Raji (cell line): ENCODE measurements around the gene RBM46.

Experiments
- POLR2A ChIP-seq: IDR thresholded peaks from 2 replicates; pipeline ENCODE4 v1.6.1; 2011; ENCODE audit warnings: low read depth, low read length, control low read depth; ENCODE audit not compliant: insufficient read depth

Gene RBM46

GRCh38 chr4:154779362-154779947 is 1.6 kb upstream of the RBM46 start:
- TF ChIP-seq POLR2A = no peak

- TF ChIP-seq POLR2A = no peak
These were observed 866 bp downstream of the RBM46 start for GRCh38 chr4:154781983-154782293.

- TF ChIP-seq POLR2A = no peak
These were observed 26.1 kb downstream of the RBM46 start for GRCh38 chr4:154807042-154807630.

- no peak for TF ChIP-seq POLR2A
These were observed 37.2 kb downstream of the RBM46 start for GRCh38 chr4:154818230-154818629.

- no peak for TF ChIP-seq POLR2A
These were observed 41.7 kb downstream of the RBM46 start for GRCh38 chr4:154822775-154823174.

- TF ChIP-seq POLR2A = no peak
These were observed 55.0 kb downstream of the RBM46 start for GRCh38 chr4:154836030-154836429.

GRCh38 chr4:154836513-154836912 is 55.4 kb downstream of the RBM46 start:
- no peak for TF ChIP-seq POLR2A

- no peak for TF ChIP-seq POLR2A
These were observed 57.1 kb downstream of the RBM46 start for GRCh38 chr4:154838155-154838554.

GRCh38 chr4:154838694-154839093 is 57.6 kb downstream of the RBM46 start:
- TF ChIP-seq POLR2A = no peak

- TF ChIP-seq POLR2A = no peak
These were observed 73.3 kb downstream of the RBM46 start for GRCh38 chr4:154854362-154854761.

- TF ChIP-seq POLR2A = no peak
These were observed 77.1 kb downstream of the RBM46 start for GRCh38 chr4:154858166-154858565.

- TF ChIP-seq POLR2A = no peak
These were observed 87.5 kb downstream of the RBM46 start for GRCh38 chr4:154868414-154869194.

- TF ChIP-seq POLR2A = no peak
These were observed 88.2 kb downstream of the RBM46 start for GRCh38 chr4:154869301-154869700.

GRCh38 chr4:154872198-154872597 is 91.1 kb downstream of the RBM46 start:
- TF ChIP-seq POLR2A = no peak

- TF ChIP-seq POLR2A = no peak
These were observed 96.2 kb downstream of the RBM46 start for GRCh38 chr4:154877110-154877760.
